Measurements from ENCODE around the gene ARHGAP26. TPM values are rescaled to one million over a fixed set of nuclear protein-coding genes. Genes with fewer than 3 reads are reported as not detected.
A peak's percentile ranks its signal among the peaks of the same experiment; 100 is the strongest.

ARHGAP26 gene
- total and polyA plus RNA-seq, 9 donors: 1.9 to 47.1 (median 12.0) TPM

DNA sequence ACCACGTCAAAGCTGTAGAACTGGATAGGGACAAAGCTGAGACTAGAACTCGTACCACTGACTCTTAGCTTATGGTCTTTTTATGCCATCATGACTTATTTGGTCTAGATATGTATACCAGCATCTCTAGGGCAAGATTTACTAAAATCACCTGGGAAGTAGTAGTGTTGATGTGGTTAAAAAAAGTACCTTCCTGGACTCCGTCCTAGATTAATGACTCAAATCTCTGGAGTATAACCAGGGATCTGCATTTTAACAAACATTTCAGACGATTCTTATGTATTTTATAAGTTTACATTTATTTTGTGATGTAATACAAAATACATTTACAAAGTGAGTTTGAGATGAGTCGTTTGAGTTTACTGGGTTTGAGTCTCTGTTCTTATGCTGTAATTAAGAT is 68.7 kb downstream of the ARHGAP26 start:
- H3K27me3 ChIP-seq: no peaks in the 10 kb centered on the region
- H3K27ac ChIP-seq: peak overlapping the region in 1 of 2 donors; percentile 53
- H3K9me3 ChIP-seq: no peaks in the 10 kb centered on the region
- H3K4me1 ChIP-seq (ENCODE audit: insufficient read depth): peaks cover 1% of the 10 kb centered on the region
- no peaks in the 10 kb centered on the region for H3K36me3 ChIP-seq
- TF ChIP-seq, protein P1, sequence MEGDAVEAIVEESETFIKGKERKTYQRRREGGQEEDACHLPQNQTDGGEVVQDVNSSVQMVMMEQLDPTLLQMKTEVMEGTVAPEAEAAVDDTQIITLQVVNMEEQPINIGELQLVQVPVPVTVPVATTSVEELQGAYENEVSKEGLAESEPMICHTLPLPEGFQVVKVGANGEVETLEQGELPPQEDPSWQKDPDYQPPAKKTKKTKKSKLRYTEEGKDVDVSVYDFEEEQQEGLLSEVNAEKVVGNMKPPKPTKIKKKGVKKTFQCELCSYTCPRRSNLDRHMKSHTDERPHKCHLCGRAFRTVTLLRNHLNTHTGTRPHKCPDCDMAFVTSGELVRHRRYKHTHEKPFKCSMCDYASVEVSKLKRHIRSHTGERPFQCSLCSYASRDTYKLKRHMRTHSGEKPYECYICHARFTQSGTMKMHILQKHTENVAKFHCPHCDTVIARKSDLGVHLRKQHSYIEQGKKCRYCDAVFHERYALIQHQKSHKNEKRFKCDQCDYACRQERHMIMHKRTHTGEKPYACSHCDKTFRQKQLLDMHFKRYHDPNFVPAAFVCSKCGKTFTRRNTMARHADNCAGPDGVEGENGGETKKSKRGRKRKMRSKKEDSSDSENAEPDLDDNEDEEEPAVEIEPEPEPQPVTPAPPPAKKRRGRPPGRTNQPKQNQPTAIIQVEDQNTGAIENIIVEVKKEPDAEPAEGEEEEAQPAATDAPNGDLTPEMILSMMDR (IDR thresholded peaks at IDR 0.05): no peak
- TF ChIP-seq EP300 (IDR thresholded peaks at IDR 0.05): no peak
- no peak for TF ChIP-seq POLR2A (IDR thresholded peaks at IDR 0.05)
- 57 to 61% (median 60%) methylated on average over 5 of the region's 5 CpGs for WGBS, 3 donors
- no peak for DNase-seq
- intact Hi-C loops (cut with DNase I): no loop called here
- H3K4me3 ChIP-seq: no peak overlapping the region

- H3K27me3 ChIP-seq: no peaks in the 10 kb centered on the region
- DNase-seq: peak; percentile 67 to 88 (median 77)
- TF ChIP-seq EP300 (IDR thresholded peaks at IDR 0.05) (no peak), POLR2A (IDR thresholded peaks at IDR 0.05) (no peak)
- TF ChIP-seq, protein P1 (IDR thresholded peaks at IDR 0.05): no peak
- intact Hi-C loops (cut with DNase I): no loop called here
- peaks cover 1% of the 10 kb centered on the region for H3K4me1 ChIP-seq (ENCODE audit: insufficient read depth)
- no peaks in the 10 kb centered on the region for H3K9me3 ChIP-seq
- WGBS, 3 donors: 12 to 17% (median 16%) methylated on average over 6 of the region's 6 CpGs
- H3K27ac ChIP-seq: peak overlapping the region; percentile 27 to 53
- H3K4me3 ChIP-seq: no peak overlapping the region
- no peaks in the 10 kb centered on the region for H3K36me3 ChIP-seq
These were observed 69.7 kb downstream of the ARHGAP26 start for GRCh38 chr5:142839711-142840346.

- Histone ChIP-seq H3K27ac (peak overlapping the region; percentile 27 to 51), H3K4me3 (no peak overlapping the region), H3K27me3 (no peaks in the 10 kb centered on the region), H3K4me1 (ENCODE audit: insufficient read depth) (peaks cover 6% of the 10 kb centered on the region), H3K36me3 (no peaks in the 10 kb centered on the region), H3K9me3 (no peaks in the 10 kb centered on the region)
- 70 to 88% (median 74%) methylated on average over 2 of the region's 2 CpGs for WGBS, 3 donors
- TF ChIP-seq, protein P1 (IDR thresholded peaks at IDR 0.05): no peak
- TF ChIP-seq EP300 (IDR thresholded peaks at IDR 0.05): no peak
- no peak for TF ChIP-seq POLR2A (IDR thresholded peaks at IDR 0.05)
- intact Hi-C loops (cut with DNase I): no loop called here
- no peak for DNase-seq
These were observed 70.4 kb downstream of the ARHGAP26 start for GRCh38 chr5:142840575-142840974.

GRCh38 chr5:142841511-142842265 is 71.5 kb downstream of the ARHGAP26 start:
- Histone ChIP-seq H3K4me1 (ENCODE audit: insufficient read depth) (peaks cover 7% of the 10 kb centered on the region), H3K4me3 (no peak overlapping the region), H3K36me3 (no peaks in the 10 kb centered on the region), H3K9me3 (no peaks in the 10 kb centered on the region), H3K27me3 (no peaks in the 10 kb centered on the region), H3K27ac (no peak overlapping the region)
- 67 to 88% (median 87%) methylated on average over 6 of the region's 6 CpGs for WGBS, 3 donors
- TF ChIP-seq EP300 (IDR thresholded peaks at IDR 0.05): no peak
- TF ChIP-seq POLR2A (IDR thresholded peaks at IDR 0.05): no peak
- TF ChIP-seq, protein P1 (IDR thresholded peaks at IDR 0.05): no peak
- intact Hi-C loops (cut with DNase I): no loop called here
- peak in 1 of 5 donors; percentile 36 for DNase-seq
